ENCODE results near the gene ABHD17C.

GRCh38 chr15:80695099-80695910 is at the start of gene ABHD17C:
- TF ChIP-seq, protein P1, sequence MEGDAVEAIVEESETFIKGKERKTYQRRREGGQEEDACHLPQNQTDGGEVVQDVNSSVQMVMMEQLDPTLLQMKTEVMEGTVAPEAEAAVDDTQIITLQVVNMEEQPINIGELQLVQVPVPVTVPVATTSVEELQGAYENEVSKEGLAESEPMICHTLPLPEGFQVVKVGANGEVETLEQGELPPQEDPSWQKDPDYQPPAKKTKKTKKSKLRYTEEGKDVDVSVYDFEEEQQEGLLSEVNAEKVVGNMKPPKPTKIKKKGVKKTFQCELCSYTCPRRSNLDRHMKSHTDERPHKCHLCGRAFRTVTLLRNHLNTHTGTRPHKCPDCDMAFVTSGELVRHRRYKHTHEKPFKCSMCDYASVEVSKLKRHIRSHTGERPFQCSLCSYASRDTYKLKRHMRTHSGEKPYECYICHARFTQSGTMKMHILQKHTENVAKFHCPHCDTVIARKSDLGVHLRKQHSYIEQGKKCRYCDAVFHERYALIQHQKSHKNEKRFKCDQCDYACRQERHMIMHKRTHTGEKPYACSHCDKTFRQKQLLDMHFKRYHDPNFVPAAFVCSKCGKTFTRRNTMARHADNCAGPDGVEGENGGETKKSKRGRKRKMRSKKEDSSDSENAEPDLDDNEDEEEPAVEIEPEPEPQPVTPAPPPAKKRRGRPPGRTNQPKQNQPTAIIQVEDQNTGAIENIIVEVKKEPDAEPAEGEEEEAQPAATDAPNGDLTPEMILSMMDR (IDR thresholded peaks at IDR 0.05) = no peak
- TF ChIP-seq POLR2A (IDR thresholded peaks at IDR 0.05) = no peak

All from uterus (tissue), 2 donors.